Thyroid gland (tissue), 4 donors: ENCODE data around the gene FOXE3. TPM values are rescaled to one million over a fixed set of nuclear protein-coding genes. Genes with fewer than 3 reads are reported as not detected.
A peak's percentile ranks its signal among the peaks of the same experiment; 100 is the strongest.

ENCODE experiments used
- DNase-seq, 2 donors: peaks; one replicate each; pipeline ENCODE4 v3.0.0-alpha.2; 2019
- H3K27ac ChIP-seq, 3 donors: fragments of 200-600 bp; sonication (generic); 1 replicate in 2 of 3; 2 replicates in 1 of 3; pipeline ENCODE4 v1.5.1; 2016 to 2019; ENCODE audit warnings: mild to moderate bottlenecking in 1 of 3, moderate library complexity in 1 of 3
- H3K27me3 ChIP-seq: fragments of 200-600 bp; sonication (generic); one replicate; pipeline ENCODE4 v1.5.1; 2019
- H3K36me3 ChIP-seq, 2 donors: fragments of 200-600 bp; sonication (generic); one replicate each; pipeline ENCODE4 v1.5.1; 2016 to 2019
- H3K4me1 ChIP-seq, 2 donors: fragments of 200-600 bp; sonication (generic); one replicate each; pipeline ENCODE4 v1.5.1; 2017 to 2019
- H3K4me3 ChIP-seq, 3 donors: fragments of 200-600 bp; sonication (generic); replicated peaks in 1 of 3; 1 replicate in 2 of 3; 2 replicates in 1 of 3; pipeline ENCODE4 v1.5.1; 2016; ENCODE audit warnings: mild to moderate bottlenecking in 1 of 3
- H3K9me3 ChIP-seq: fragments of 200-600 bp; sonication (generic); one replicate; pipeline ENCODE4 v1.5.1; 2017
- POLR2A ChIP-seq, 2 donors: fragments of 450-650 bp; IDR thresholded peaks; one replicate each; pipeline ENCODE4 v1.6.1; 2017; ENCODE audit warnings: antibody characterized with exemption in 2 of 2, mild to moderate bottlenecking in 2 of 2, moderate library complexity in 1 of 2
- WGBS, 2 donors: methylation state at CpG; one replicate each; pipeline ENCODE4 v1.1.5; 2017; 5-methylcytosine and 5-hydroxymethylcytosine counted together
- intact Hi-C: fragments of 100-400 bp; cut with DNase I; formaldehyde crosslinking; loops from one replicate; pipeline ENCODE4 v1.15.1; 2023
- total RNA-seq, 4 donors: library from RNA; depleted of rRNA; stranded (reverse); fragments of >200 nt; gene quantifications; one replicate each; pipeline ENCODE4 v1.2.3, GENCODE V29; 2016
- TF ChIP-seq, protein P1 (sequence below), 6 experiments: fragments of 200-600 bp in 3 of 6; fragments of 450-650 bp in 3 of 6; sonication (generic) in 3 of 6; IDR thresholded peaks; one replicate each; pipeline ENCODE4 v1.5.1; 2016 to 2019; ENCODE audit warnings: antibody characterized with exemption in 6 of 6, mild to moderate bottlenecking in 2 of 6, inconsistent platforms in 1 of 6, moderate library complexity in 1 of 6

The FOXE3 gene
- total RNA-seq, 4 donors from 2014 or later = not detected

DNA sequence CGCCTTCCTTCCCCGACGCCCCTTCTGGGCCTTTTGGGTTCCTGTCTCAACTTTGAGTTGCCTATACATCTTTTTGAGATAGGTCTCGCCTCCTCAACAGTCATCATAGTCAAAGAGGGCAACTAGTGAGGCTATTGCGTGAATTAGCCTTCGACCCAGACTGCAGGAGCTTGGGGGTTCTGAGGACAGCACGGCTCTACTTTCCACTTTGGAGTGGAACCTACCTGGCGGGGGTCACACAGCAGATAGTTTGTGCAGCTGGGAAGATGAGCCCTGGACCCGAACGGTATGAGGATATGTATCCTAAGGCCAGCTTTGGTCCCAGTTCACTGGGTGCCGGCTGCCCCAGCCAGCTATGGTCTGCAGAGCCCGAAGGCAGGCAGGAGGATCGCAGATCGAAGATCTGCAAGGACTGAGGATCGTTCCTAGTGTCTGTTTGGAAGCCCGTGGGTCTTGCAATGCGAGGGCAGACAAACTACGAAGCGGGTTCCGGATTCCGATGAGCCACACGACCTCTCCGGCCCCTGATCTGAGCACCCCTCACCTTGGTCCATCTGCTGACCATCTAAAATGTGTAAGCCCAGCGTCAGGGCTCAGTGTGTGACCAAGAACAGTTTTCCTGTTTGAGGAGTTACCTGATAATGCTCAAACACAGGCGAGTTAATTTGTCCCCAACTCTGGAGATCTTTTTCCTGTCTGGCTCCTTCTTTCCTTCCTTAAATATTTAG, 29.9 kb downstream of the FOXE3 start:
- Histone ChIP-seq H3K4me3 (no peak overlapping the region), H3K27ac (no peak overlapping the region), H3K27me3 (peaks cover 55% of the 10 kb centered on the region), H3K36me3 (no peaks in the 10 kb centered on the region), H3K9me3 (no peaks in the 10 kb centered on the region), H3K4me1 (peaks cover 0 to 13% of the 10 kb centered on the region in 2 donors)
- 22 to 29% methylated on average over 21 to 25 of the region's 25 CpGs for WGBS, 2 donors
- intact Hi-C loops = no loop called here
- no peak for DNase-seq
- TF ChIP-seq, protein P1, sequence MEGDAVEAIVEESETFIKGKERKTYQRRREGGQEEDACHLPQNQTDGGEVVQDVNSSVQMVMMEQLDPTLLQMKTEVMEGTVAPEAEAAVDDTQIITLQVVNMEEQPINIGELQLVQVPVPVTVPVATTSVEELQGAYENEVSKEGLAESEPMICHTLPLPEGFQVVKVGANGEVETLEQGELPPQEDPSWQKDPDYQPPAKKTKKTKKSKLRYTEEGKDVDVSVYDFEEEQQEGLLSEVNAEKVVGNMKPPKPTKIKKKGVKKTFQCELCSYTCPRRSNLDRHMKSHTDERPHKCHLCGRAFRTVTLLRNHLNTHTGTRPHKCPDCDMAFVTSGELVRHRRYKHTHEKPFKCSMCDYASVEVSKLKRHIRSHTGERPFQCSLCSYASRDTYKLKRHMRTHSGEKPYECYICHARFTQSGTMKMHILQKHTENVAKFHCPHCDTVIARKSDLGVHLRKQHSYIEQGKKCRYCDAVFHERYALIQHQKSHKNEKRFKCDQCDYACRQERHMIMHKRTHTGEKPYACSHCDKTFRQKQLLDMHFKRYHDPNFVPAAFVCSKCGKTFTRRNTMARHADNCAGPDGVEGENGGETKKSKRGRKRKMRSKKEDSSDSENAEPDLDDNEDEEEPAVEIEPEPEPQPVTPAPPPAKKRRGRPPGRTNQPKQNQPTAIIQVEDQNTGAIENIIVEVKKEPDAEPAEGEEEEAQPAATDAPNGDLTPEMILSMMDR (IDR thresholded peaks at IDR 0.05) = no peak
- no peak for TF ChIP-seq POLR2A (IDR thresholded peaks at IDR 0.05)

DNA sequence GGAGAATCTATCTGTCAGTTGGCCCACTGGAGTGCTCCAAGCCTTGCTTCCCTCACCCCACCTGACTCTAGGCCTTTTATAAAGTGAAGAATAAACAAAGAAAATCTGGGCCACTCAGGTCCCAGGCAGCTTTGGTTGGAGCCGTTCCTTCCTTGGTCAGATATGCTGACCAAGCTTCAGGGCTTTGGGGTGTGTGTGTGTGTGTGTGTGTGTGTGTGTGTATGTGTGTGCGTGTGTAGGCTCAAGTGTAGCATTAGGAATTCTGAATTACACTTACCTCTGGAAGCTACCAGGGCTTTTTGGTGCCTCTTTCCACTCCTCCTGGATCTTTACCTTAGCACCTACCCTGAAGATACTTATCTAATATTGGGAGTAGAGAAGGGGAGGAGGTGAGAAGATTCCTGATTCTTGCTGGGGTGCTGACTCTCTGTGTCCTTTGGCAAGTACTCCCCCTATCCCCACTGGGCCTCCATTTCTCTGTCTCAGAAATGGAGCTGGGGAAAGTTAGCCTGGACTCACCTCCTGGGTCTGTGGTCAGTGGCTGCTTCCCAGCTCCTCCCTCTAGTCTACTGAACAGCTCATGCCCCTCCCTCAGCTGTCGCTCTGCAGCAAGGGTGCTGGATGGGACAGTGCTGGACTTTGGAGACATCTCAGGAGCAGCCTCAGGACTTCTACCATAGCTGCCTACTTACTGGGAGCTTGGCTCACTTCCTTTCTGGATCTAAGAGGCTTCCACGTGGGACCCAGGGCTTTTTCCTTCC, 32.6 kb downstream of the FOXE3 start:
- TF ChIP-seq POLR2A (IDR thresholded peaks at IDR 0.05) = no peak
- TF ChIP-seq, protein P1 (IDR thresholded peaks at IDR 0.05) = no peak
- DNase-seq = no peak
- Histone ChIP-seq H3K36me3 (no peaks in the 10 kb centered on the region), H3K27ac (no peak overlapping the region), H3K27me3 (peaks cover 47% of the 10 kb centered on the region), H3K9me3 (no peaks in the 10 kb centered on the region), H3K4me3 (no peak overlapping the region), H3K4me1 (peaks cover 0 to 13% of the 10 kb centered on the region in 2 donors)
- WGBS, 2 donors = 32 to 39% methylated on average over 4 of the region's 4 CpGs
- intact Hi-C loops = no loop called here

DNA sequence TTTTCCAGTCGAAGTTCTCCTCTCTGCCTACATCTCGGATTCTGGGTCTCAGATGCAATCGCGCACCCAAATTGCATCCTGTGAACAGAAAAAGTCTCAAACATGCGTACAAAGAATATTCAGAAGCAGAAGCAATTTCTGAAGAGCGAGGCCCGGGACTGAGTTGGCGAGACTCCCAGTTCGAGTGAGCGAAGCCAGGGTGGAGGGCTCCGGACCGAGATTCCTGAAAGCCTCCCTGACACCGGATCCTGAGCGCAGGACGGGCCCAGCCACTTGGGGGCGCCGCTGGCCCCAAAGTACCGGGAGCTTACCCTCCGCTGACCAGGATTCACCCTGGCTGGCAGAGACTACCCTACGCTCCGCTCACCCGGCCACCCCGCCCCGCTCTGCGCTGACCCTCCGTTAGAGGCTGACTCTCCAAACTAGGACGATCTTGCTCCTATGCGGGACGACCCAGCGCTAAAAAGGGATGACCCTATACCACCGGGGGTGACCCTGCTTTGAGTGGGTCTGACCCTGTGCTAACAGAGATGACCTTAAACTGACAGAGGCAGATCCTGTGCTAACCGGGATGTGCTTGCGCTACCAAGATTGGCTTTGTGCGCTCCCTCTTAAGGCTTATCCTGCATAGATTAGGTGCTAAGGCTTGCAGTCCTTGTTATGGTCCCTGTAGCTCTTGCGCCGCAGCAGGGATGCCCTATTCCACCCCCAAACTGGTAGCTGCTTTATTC, 33.9 kb downstream of the FOXE3 start:
- Histone ChIP-seq H3K27ac (no peak overlapping the region), H3K9me3 (no peaks in the 10 kb centered on the region), H3K4me1 (peaks cover 0 to 3% of the 10 kb centered on the region in 2 donors), H3K27me3 (peaks cover 35% of the 10 kb centered on the region), H3K4me3 (no peak overlapping the region), H3K36me3 (no peaks in the 10 kb centered on the region)
- no peak for TF ChIP-seq POLR2A (IDR thresholded peaks at IDR 0.05)
- TF ChIP-seq, protein P1 (IDR thresholded peaks at IDR 0.05) = peak in 2 of 6 experiments; percentile 11 to 19
- intact Hi-C loops = no loop called here
- WGBS, 2 donors = 11 to 12% methylated on average over 17 to 24 of the region's 36 CpGs
- peak; percentile 34 to 35 for DNase-seq

DNA sequence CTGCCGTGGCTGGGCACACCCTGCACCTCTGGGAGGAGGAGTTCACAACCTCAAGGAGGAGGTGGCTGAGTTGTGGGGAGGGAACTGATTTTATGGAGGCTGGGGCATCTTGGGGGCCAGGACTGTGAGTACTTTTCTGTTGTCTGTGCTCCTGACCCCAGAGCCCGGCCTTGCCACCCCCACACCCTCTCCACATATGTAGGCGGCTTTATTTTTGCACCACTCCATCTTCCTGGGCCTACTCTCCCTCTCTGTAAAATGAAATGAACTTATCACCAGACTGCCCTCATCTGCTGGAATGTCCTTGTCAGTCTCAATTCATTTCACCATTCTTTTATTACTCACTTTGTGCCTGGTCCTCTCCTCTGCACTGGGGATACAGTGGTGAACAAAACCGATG, 34.5 kb downstream of the FOXE3 start:
- Histone ChIP-seq H3K4me1 (no peaks in the 10 kb centered on the region), H3K27me3 (peaks cover 29% of the 10 kb centered on the region), H3K27ac (no peak overlapping the region), H3K4me3 (no peak overlapping the region), H3K36me3 (no peaks in the 10 kb centered on the region), H3K9me3 (no peaks in the 10 kb centered on the region)
- 56 to 62% methylated on average over 4 of the region's 4 CpGs for WGBS, 2 donors
- DNase-seq = no peak
- TF ChIP-seq, protein P1 (IDR thresholded peaks at IDR 0.05) = no peak
- TF ChIP-seq POLR2A (IDR thresholded peaks at IDR 0.05) = no peak
- intact Hi-C loops = no loop called here
